ENCODE data around the gene KRTAP4-5.
"Not testable (repeated sequence)": the region's sequence is repeated elsewhere in the genome, so short reads cannot be mapped to it uniquely, and the experiment has no call there.

DNA sequence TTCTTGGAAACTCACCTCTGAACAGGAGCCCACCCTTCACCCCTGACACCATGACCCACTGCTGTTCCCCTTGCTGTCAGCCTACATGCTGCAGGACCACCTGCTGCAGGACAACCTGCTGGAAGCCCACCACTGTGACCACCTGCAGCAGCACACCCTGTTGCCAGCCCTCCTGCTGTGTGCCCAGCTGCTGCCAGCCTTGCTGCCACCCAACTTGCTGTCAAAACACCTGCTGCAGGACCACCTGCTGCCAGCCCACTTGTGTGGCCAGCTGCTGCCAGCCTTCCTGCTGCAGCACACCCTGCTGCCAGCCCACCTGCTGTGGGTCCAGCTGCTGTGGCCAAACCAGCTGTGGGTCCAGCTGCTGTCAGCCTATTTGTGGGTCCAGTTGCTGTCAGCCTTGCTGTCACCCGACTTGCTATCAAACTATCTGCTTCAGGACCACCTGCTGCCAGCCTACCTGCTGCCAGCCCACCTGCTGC is 40.3 kb upstream of the KRTAP4-5 start, which contains the start of gene KRTAP9-1:
- TF ChIP-seq, protein P1, sequence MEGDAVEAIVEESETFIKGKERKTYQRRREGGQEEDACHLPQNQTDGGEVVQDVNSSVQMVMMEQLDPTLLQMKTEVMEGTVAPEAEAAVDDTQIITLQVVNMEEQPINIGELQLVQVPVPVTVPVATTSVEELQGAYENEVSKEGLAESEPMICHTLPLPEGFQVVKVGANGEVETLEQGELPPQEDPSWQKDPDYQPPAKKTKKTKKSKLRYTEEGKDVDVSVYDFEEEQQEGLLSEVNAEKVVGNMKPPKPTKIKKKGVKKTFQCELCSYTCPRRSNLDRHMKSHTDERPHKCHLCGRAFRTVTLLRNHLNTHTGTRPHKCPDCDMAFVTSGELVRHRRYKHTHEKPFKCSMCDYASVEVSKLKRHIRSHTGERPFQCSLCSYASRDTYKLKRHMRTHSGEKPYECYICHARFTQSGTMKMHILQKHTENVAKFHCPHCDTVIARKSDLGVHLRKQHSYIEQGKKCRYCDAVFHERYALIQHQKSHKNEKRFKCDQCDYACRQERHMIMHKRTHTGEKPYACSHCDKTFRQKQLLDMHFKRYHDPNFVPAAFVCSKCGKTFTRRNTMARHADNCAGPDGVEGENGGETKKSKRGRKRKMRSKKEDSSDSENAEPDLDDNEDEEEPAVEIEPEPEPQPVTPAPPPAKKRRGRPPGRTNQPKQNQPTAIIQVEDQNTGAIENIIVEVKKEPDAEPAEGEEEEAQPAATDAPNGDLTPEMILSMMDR (conservative IDR thresholded peaks at IDR 0.05; ENCODE audit: low read length): not testable (repeated sequence)
- TF ChIP-seq EZH2phosphoT487 (IDR thresholded peaks at IDR 0.05; ENCODE audit: borderline replicate concordance, low read depth, low read length): not testable (repeated sequence)

Data from OCI-LY7 (cell line).